Panc1 (cell line): Measurements from ENCODE around the gene FILIP1L.

ENCODE experiments used
- POLR2AphosphoS5 ChIP-seq: IDR thresholded peaks from 2 replicates; pipeline ENCODE4 v1.6.1; 2012; ENCODE audit warnings: mild to moderate bottlenecking, low read depth, low read length, moderate library complexity
- TF ChIP-seq, protein P1 (sequence below): fragments of 450-650 bp; IDR thresholded peaks from 2 replicates; pipeline ENCODE4 v1.5.1; 2017; ENCODE audit warnings: mild to moderate bottlenecking

DNA sequence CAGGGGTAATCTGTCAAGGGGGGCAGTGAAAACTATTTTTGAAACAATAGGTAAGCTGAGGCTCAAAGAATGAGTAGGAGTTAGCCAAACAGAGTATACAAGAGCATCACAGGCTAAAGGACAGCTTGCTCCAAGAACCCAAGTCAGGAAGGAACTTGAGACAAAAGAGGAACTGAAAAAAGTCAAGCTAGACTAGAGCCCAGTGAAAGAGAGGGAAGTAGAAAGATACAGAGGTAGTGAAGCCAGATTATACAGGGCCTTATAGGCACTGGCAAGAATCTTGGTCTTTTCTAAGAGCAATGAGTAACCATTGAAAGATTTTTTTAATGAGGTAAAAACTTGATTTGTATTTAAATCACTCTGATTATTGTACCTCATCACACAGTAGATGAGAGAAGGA lies 69.9 kb downstream of the FILIP1L start:
- TF ChIP-seq, protein P1, sequence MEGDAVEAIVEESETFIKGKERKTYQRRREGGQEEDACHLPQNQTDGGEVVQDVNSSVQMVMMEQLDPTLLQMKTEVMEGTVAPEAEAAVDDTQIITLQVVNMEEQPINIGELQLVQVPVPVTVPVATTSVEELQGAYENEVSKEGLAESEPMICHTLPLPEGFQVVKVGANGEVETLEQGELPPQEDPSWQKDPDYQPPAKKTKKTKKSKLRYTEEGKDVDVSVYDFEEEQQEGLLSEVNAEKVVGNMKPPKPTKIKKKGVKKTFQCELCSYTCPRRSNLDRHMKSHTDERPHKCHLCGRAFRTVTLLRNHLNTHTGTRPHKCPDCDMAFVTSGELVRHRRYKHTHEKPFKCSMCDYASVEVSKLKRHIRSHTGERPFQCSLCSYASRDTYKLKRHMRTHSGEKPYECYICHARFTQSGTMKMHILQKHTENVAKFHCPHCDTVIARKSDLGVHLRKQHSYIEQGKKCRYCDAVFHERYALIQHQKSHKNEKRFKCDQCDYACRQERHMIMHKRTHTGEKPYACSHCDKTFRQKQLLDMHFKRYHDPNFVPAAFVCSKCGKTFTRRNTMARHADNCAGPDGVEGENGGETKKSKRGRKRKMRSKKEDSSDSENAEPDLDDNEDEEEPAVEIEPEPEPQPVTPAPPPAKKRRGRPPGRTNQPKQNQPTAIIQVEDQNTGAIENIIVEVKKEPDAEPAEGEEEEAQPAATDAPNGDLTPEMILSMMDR = no peak
- TF ChIP-seq POLR2AphosphoS5 = no peak
